Esophagus squamous epithelium (tissue), 5 donors: ENCODE results near the gene EPHA2. TPM values are rescaled to one million over a fixed set of nuclear protein-coding genes. Genes with fewer than 3 reads are reported as not detected.
A peak's percentile ranks its signal among the peaks of the same experiment; 100 is the strongest.

Experiments used
- DNase-seq: peaks from one replicate; lab custom pipeline; 2025; lab: John Stamatoyannopoulos, UW
- H3K27ac ChIP-seq, 4 donors: fragments of 200-600 bp; sonication (generic); one replicate each; pipeline ENCODE4 v1.5.1; 2016 to 2019; ENCODE audit warnings: mild to moderate bottlenecking in 1 of 4
- H3K27me3 ChIP-seq, 4 donors: fragments of 200-600 bp; sonication (generic); 1 replicate in 3 of 4; 2 replicates in 1 of 4; pipeline versions ENCODE4 v1.5.1 to v1.6.0; 2017 to 2021; ENCODE audit warnings: antibody characterized with exemption in 1 of 4
- H3K36me3 ChIP-seq, 3 donors: fragments of 200-600 bp; sonication (generic); one replicate each; pipeline ENCODE4 v1.5.1; 2016 to 2019
- H3K4me1 ChIP-seq, 3 donors: fragments of 200-600 bp; sonication (generic); one replicate each; pipeline ENCODE4 v1.5.1; 2017 to 2019
- H3K4me3 ChIP-seq, 4 donors: fragments of 200-600 bp; sonication (generic); 1 replicate in 3 of 4; 2 replicates in 1 of 4; pipeline ENCODE4 v1.5.1; 2016 to 2019; ENCODE audit warnings: mild to moderate bottlenecking in 2 of 4, moderate library complexity in 1 of 4
- H3K9me3 ChIP-seq, 3 donors: fragments of 200-600 bp; sonication (generic); one replicate each; pipeline ENCODE4 v1.5.1; 2016 to 2019
- POLR2A ChIP-seq, 4 donors: fragments of 450-650 bp; IDR thresholded peaks; one replicate each; pipeline ENCODE4 v1.6.1; 2017; ENCODE audit warnings: antibody characterized with exemption in 4 of 4, mild to moderate bottlenecking in 4 of 4, moderate library complexity in 3 of 4
- WGBS, 2 donors: methylation state at CpG; one replicate each; pipeline ENCODE4 v1.1.5; 2018; 5-methylcytosine and 5-hydroxymethylcytosine counted together
- intact Hi-C: fragments of 100-400 bp; cut with DNase I; formaldehyde crosslinking; loops from one replicate; pipeline ENCODE4 v1.15.0; 2022
- total RNA-seq, 4 donors: library from RNA; depleted of rRNA; stranded (reverse); fragments of >200 nt; gene quantifications; one replicate each; pipeline ENCODE4 v1.1.0, GENCODE V29; 2016
- TF ChIP-seq, protein P1 (sequence below), 6 experiments: fragments of 450-650 bp in 4 of 6; fragments of 200-600 bp in 2 of 6; sonication (generic) in 2 of 6; IDR thresholded peaks; one replicate each; pipeline ENCODE4 v1.5.1; 2016 to 2019; ENCODE audit warnings: antibody characterized with exemption in 6 of 6, mild to moderate bottlenecking in 4 of 6, moderate library complexity in 4 of 6
- donor health status: DM: yes; HTN: yes; CAD: no.

The EPHA2 gene
- total RNA-seq, 4 donors from 2014 or later = 87.5 to 225 (median 137) TPM

DNA sequence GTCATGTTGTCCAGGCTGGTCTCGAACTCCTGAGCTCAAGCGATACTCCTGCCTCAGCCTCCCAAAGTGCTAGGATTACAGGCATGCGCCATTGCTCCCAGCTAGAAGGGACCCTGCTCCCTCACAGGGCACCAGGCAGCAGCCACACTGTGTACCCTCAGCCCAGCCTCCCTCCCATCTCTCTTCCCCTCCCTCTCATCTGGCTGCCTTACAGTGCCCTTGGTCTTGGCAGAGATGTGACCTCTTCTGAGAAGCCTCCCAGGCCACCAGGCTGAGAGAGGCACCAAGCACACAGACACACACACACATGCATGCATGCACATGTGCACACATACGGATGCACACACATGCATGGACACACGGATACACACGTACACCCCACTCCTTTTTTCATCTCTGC is 25.0 kb downstream of the EPHA2 start:
- no peak for DNase-seq

DNA sequence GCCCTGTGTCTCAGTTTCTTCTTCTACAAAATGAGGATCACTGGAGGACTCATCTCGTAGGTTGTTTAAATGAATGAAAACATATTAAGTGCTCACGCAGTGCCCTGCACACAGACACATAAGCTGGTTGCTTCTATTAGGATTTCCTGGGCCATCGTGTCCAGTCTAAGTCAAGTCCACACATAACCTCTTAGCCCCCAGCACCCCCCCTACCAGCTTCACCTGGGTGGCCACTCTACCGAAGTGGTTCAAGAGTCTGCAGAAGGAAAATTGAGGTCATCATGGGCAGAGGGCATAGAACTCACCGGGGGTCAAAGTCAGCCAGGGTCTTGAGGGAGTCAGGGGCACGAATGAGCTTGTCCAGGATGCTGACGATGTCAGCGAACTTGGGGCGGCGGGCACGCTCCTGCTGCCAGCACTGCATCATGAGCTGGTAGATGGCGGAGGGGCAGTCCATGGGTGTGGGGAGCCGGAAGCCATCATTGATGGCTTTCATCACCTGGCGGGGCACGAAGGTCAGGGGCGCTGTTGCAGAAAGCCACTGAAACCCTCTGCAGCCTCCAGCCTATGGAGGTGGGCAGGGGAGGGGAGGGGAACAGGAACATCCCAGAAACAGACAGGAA is 25.8 kb downstream of the EPHA2 start:
- Histone ChIP-seq H3K9me3 (no peaks in the 10 kb centered on the region), H3K27me3 (no peaks in the 10 kb centered on the region), H3K4me3 (no peak overlapping the region), H3K36me3 (peaks cover 46 to 100% (median 61%) of the 10 kb centered on the region in 3 donors), H3K27ac (peak overlapping the region in 1 of 4 donors; percentile 6), H3K4me1 (peaks cover 0 to 40% (median 7%) of the 10 kb centered on the region in 3 donors)
- no peak for TF ChIP-seq POLR2A (IDR thresholded peaks at IDR 0.05)
- TF ChIP-seq, protein P1, sequence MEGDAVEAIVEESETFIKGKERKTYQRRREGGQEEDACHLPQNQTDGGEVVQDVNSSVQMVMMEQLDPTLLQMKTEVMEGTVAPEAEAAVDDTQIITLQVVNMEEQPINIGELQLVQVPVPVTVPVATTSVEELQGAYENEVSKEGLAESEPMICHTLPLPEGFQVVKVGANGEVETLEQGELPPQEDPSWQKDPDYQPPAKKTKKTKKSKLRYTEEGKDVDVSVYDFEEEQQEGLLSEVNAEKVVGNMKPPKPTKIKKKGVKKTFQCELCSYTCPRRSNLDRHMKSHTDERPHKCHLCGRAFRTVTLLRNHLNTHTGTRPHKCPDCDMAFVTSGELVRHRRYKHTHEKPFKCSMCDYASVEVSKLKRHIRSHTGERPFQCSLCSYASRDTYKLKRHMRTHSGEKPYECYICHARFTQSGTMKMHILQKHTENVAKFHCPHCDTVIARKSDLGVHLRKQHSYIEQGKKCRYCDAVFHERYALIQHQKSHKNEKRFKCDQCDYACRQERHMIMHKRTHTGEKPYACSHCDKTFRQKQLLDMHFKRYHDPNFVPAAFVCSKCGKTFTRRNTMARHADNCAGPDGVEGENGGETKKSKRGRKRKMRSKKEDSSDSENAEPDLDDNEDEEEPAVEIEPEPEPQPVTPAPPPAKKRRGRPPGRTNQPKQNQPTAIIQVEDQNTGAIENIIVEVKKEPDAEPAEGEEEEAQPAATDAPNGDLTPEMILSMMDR (IDR thresholded peaks at IDR 0.05) = no peak
- DNase-seq = no peak
- 86 to 90% methylated on average over 11 to 14 of the region's 16 CpGs for WGBS, 2 donors
- intact Hi-C loops = no loop called here

More for the DNA sequence above, 25.0 kb downstream of the EPHA2 start:
- Histone ChIP-seq H3K27me3 (no peaks in the 10 kb centered on the region), H3K9me3 (no peaks in the 10 kb centered on the region), H3K4me1 (peaks cover 0 to 32% (median 3%) of the 10 kb centered on the region in 3 donors), H3K36me3 (peaks cover 54 to 100% (median 63%) of the 10 kb centered on the region in 3 donors), H3K4me3 (no peak overlapping the region), H3K27ac (no peak overlapping the region)
- TF ChIP-seq, protein P1 (IDR thresholded peaks at IDR 0.05) = no peak
- no peak for TF ChIP-seq POLR2A (IDR thresholded peaks at IDR 0.05)
- intact Hi-C loops = no loop called here
- 75 to 91% methylated on average over 3 to 6 of the region's 6 CpGs for WGBS, 2 donors

DNA sequence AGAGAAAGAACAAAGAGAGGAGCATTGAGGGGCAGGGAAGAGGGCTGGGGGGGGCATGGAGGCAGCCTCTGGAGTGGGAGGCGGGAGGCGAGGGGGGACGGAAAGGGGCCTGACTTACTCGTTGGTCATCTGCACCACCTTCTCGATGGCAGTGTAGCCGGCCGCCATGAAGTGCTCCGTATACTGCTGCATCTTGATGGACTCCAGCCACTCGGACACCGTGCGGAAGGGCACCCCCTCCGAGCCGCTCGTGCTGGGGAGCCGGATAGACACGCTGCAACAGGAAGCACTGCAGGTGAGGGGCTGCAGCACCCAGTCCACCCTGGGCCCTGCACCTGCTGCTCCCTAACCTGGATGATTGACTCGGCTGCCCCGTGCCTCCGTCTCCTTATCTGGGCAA is 26.6 kb downstream of the EPHA2 start:
- intact Hi-C loops = no loop called here
- 70 to 83% methylated on average over 8 to 18 of the region's 19 CpGs for WGBS, 2 donors
- Histone ChIP-seq H3K9me3 (no peaks in the 10 kb centered on the region), H3K36me3 (peaks cover 39 to 100% (median 55%) of the 10 kb centered on the region in 3 donors), H3K4me3 (no peak overlapping the region), H3K27ac (peak overlapping the region in 3 of 4 donors; percentile 19 to 52 (median 50)), H3K4me1 (peaks cover 1 to 47% (median 14%) of the 10 kb centered on the region in 3 donors), H3K27me3 (no peaks in the 10 kb centered on the region)
- TF ChIP-seq, protein P1 (IDR thresholded peaks at IDR 0.05) = no peak
- no peak for TF ChIP-seq POLR2A (IDR thresholded peaks at IDR 0.05)
- no peak for DNase-seq

DNA sequence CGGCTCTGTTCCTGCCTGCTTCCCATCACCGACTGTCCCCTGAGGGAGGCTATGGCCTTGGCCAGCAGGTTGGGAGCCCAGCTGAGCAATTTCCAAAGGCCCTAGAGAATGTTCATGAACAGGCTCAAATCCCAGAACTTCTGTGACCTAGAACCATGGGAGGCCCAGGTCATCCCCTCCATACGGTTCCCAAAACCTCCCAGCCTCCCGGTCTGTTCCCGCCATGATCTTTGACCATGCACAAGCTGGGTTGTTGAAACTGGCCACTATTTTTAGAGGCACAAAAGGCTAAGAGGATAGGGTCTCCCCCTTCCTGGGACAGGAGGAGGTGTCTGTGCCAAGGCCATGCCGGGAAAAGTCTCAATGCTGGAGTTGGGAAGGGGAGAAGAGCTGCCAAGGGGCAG is 27.5 kb downstream of the EPHA2 start:
- peak overlapping the region in 3 of 4 donors; percentile 50 to 79 (median 52) for H3K27ac ChIP-seq
- 30 to 100% methylated on average over 2 of the region's 6 CpGs for WGBS, 2 donors
- DNase-seq = no peak

More for the DNA sequence above, 27.5 kb downstream of the EPHA2 start:
- H3K4me3 ChIP-seq = no peak overlapping the region
- H3K27me3 ChIP-seq = no peaks in the 10 kb centered on the region
- H3K36me3 ChIP-seq = peaks cover 30 to 100% (median 48%) of the 10 kb centered on the region in 3 donors
- H3K9me3 ChIP-seq = no peaks in the 10 kb centered on the region
- no peak for TF ChIP-seq POLR2A (IDR thresholded peaks at IDR 0.05)
- TF ChIP-seq, protein P1 (IDR thresholded peaks at IDR 0.05) = no peak
- H3K4me1 ChIP-seq = peaks cover 6 to 57% (median 24%) of the 10 kb centered on the region in 3 donors
- intact Hi-C loops = no loop called here
